Measurements from ENCODE around the gene HMOX1.

Gene HMOX1

GRCh38 chr22:35350539-35351503, 30.1 kb upstream of the HMOX1 start:
- DNase-seq (ENCODE audit: insufficient read length, low spot score), result peak; percentile 57
- TF ChIP-seq CTCF (IDR thresholded peaks at IDR 0.05; ENCODE audit: insufficient read depth, missing control alignments), result peak; percentile 82
- FAIRE-seq, result no peak

- peak; percentile 16 for TF ChIP-seq CTCF (IDR thresholded peaks at IDR 0.05; ENCODE audit: insufficient read depth, missing control alignments)
- DNase-seq (ENCODE audit: insufficient read length, low spot score) (no peak), FAIRE-seq (no peak)
Measured at GRCh38 chr22:35352214-35353111, 28.4 kb upstream of the HMOX1 start.

- FAIRE-seq (no peak), DNase-seq (ENCODE audit: insufficient read length, low spot score) (no peak)
- TF ChIP-seq CTCF (IDR thresholded peaks at IDR 0.05; ENCODE audit: insufficient read depth, missing control alignments), result no peak
Measured at GRCh38 chr22:35353318-35353717, 27.6 kb upstream of the HMOX1 start.

GRCh38 chr22:35354068-35354467, 26.8 kb upstream of the HMOX1 start:
- FAIRE-seq, result no peak
- no peak for DNase-seq (ENCODE audit: insufficient read length, low spot score)
- no peak for TF ChIP-seq CTCF (IDR thresholded peaks at IDR 0.05; ENCODE audit: insufficient read depth, missing control alignments)

GRCh38 chr22:35357883-35358621, 22.8 kb upstream of the HMOX1 start:
- DNase-seq (ENCODE audit: insufficient read length, low spot score), result no peak
- no peak for FAIRE-seq
- no peak for TF ChIP-seq CTCF (IDR thresholded peaks at IDR 0.05; ENCODE audit: insufficient read depth, missing control alignments)

GRCh38 chr22:35359380-35360065, 21.4 kb upstream of the HMOX1 start:
- TF ChIP-seq CTCF (IDR thresholded peaks at IDR 0.05; ENCODE audit: insufficient read depth, missing control alignments), result no peak
- DNase-seq (ENCODE audit: insufficient read length, low spot score), result no peak
- FAIRE-seq, result no peak

All from D721Med (cell line).